ENCODE data around the gene NHP2. TPM values are rescaled to one million over a fixed set of nuclear protein-coding genes. Genes with fewer than 3 reads are reported as not detected.

NHP2 gene
- total RNA-seq, 4 donors from 2014 or later = 157 to 261 (median 241) TPM

- intact Hi-C loops (cut with DNase I; ENCODE audit: low total_unique reads) (no loop called here), in situ Hi-C loops (cut with MboI; ENCODE audit: low sequenced_read_pairs in 4 of 4) (no loop called here)
- Histone ChIP-seq H3K27ac (peak overlapping the region in 3 of 4 donors; percentile 39 to 49 (median 48)), H3K36me3 (no peaks in the 10 kb centered on the region), H3K27me3 (peaks cover 35 to 51% (median 38%) of the 10 kb centered on the region in 3 donors), H3K4me3 (peak overlapping the region; percentile 20 to 58 (median 46)), H3K4me1 (peaks cover 0 to 7% of the 10 kb centered on the region in 2 donors), H3K9me3 (no peaks in the 10 kb centered on the region)
- TF ChIP-seq, protein P1, sequence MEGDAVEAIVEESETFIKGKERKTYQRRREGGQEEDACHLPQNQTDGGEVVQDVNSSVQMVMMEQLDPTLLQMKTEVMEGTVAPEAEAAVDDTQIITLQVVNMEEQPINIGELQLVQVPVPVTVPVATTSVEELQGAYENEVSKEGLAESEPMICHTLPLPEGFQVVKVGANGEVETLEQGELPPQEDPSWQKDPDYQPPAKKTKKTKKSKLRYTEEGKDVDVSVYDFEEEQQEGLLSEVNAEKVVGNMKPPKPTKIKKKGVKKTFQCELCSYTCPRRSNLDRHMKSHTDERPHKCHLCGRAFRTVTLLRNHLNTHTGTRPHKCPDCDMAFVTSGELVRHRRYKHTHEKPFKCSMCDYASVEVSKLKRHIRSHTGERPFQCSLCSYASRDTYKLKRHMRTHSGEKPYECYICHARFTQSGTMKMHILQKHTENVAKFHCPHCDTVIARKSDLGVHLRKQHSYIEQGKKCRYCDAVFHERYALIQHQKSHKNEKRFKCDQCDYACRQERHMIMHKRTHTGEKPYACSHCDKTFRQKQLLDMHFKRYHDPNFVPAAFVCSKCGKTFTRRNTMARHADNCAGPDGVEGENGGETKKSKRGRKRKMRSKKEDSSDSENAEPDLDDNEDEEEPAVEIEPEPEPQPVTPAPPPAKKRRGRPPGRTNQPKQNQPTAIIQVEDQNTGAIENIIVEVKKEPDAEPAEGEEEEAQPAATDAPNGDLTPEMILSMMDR (IDR thresholded peaks at IDR 0.05 in 4 of 5, conservative IDR thresholded peaks at IDR 0.05 in 1 of 5) = no peak
- no peak for TF ChIP-seq POLR2A (IDR thresholded peaks at IDR 0.05)
- no peak for ATAC-seq
- no peak for DNase-seq
These were observed 39.2 kb downstream of the NHP2 start for GRCh38 chr5:178114325-178115135.

DNA sequence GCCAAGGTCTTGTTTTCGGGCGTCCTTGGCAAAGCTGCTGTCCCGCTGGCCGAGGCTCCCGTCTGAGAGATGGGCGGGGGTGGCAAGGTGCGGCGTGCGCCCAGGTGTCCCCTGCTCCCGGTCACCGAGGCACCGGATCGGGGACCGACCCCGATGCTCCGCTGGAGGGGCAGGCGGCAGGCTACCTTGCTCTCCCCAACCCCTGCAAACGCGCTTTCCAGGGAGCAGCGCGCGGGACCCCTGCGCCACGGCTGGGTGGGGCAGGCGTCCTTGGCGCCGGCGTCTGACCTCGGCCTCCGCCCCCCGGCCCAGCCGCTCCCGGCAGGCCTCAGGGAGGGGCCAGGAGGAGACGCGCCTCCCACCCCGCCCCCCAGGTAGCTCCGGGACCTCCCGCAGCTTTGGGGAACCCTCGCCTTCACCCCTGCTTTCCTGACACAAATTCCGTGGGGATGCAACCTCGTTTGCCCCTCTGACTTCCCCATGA lies 39.8 kb downstream of the NHP2 start:
- in situ Hi-C loops (cut with MboI; ENCODE audit: low sequenced_read_pairs in 4 of 4) (no loop called here), intact Hi-C loops (cut with DNase I; ENCODE audit: low total_unique reads) (no loop called here)
- no peak for DNase-seq
- Histone ChIP-seq H3K36me3 (no peaks in the 10 kb centered on the region), H3K9me3 (no peaks in the 10 kb centered on the region), H3K4me3 (peak overlapping the region; percentile 20 to 58 (median 46)), H3K27ac (peak overlapping the region in 3 of 4 donors; percentile 39 to 49 (median 48)), H3K4me1 (peaks cover 0 to 7% of the 10 kb centered on the region in 2 donors), H3K27me3 (peaks cover 35 to 51% (median 38%) of the 10 kb centered on the region in 3 donors)
- ATAC-seq = no peak
- no peak for TF ChIP-seq POLR2A (IDR thresholded peaks at IDR 0.05)
- TF ChIP-seq, protein P1 (IDR thresholded peaks at IDR 0.05 in 4 of 5, conservative IDR thresholded peaks at IDR 0.05 in 1 of 5) = no peak

DNA sequence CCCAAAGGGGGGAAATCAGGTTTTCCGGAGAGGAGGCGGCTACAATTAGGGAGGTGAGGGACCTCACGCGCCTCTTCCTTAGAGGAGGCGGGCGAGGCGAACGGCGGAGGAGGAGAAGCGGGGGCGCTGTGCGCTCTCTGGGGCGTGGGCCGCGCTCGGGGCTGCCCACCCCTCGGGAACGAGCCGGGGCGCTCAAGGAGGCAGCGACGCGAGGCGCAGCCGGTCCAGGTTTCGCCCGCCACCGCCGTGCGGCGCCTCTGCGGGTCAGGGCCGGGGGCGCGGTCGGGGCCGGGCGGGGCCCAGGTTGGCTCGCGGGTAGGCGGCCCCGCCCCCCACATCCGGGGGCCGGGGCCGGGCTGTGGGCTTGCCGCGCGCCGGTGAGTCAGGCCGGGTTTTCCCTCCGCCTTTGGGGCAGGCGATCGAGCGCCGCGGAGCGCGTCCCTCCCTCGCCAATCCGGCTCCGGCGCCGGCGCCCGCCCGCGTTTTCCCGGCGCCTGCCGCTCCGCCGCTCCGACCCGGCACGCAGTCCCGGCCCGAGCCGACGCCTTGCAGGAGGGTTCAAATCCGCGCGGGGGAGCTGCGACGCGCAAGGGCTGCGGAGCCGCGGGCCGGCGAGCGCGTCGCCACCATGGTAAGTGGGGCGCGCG lies 40.4 kb downstream of the NHP2 start, which contains the start of gene N4BP3:
Gene N4BP3 (plus strand): TSS at position 392 of the 647 bp plus-strand sequence. CDS start 6,052 bp downstream, outside the sequence.
- in situ Hi-C loops (cut with MboI; ENCODE audit: low sequenced_read_pairs in 4 of 4) (no loop called here), intact Hi-C loops (cut with DNase I; ENCODE audit: low total_unique reads) (no loop called here)
- H3K27me3 ChIP-seq = peaks cover 35 to 51% (median 38%) of the 10 kb centered on the region in 3 donors
- TF ChIP-seq, protein P1 (IDR thresholded peaks at IDR 0.05 in 4 of 5, conservative IDR thresholded peaks at IDR 0.05 in 1 of 5) = peak in 1 of 5 experiments; percentile 18
- TF ChIP-seq POLR2A (IDR thresholded peaks at IDR 0.05) = peak in 1 of 2 donors; percentile 25
- peaks cover 0 to 7% of the 10 kb centered on the region in 2 donors for H3K4me1 ChIP-seq
- peak within 1 kb of the TSS in 3 of 4 donors; percentile 48 to 52 (median 51) for H3K27ac ChIP-seq
- H3K36me3 ChIP-seq = no peaks in the 10 kb centered on the region
- DNase-seq (no peak), ATAC-seq (peak in 1 of 2 donors; percentile 31)
- no peaks in the 10 kb centered on the region for H3K9me3 ChIP-seq
- H3K4me3 ChIP-seq = peak within 1 kb of the TSS; percentile 41 to 58 (median 51)

- peaks cover 35 to 51% (median 38%) of the 10 kb centered on the region in 3 donors for H3K27me3 ChIP-seq
- H3K36me3 ChIP-seq = no peaks in the 10 kb centered on the region
- peaks cover 0 to 7% of the 10 kb centered on the region in 2 donors for H3K4me1 ChIP-seq
- ATAC-seq (no peak), DNase-seq (no peak)
- no peaks in the 10 kb centered on the region for H3K9me3 ChIP-seq
- TF ChIP-seq, protein P1 (IDR thresholded peaks at IDR 0.05 in 4 of 5, conservative IDR thresholded peaks at IDR 0.05 in 1 of 5) = no peak
- TF ChIP-seq POLR2A (IDR thresholded peaks at IDR 0.05) = no peak
- peak overlapping the region in 2 of 4 donors; percentile 23 to 52 for H3K27ac ChIP-seq
- H3K4me3 ChIP-seq = peak overlapping the region in 2 of 4 donors; percentile 50 to 58
- in situ Hi-C loops (cut with MboI; ENCODE audit: low sequenced_read_pairs in 4 of 4) (no loop called here), intact Hi-C loops (cut with DNase I; ENCODE audit: low total_unique reads) (no loop called here)
These were observed 41.1 kb downstream of the NHP2 start for GRCh38 chr5:178112545-178112944.
